ENCODE results near the gene FGG.

Gene FGG

GRCh38 chr4:154612472-154613414, at the start of gene FGG:
FGG (minus strand) TSS chr4:154612656; CDS start chr4:154612609, 47 bp downstream.
- TF ChIP-seq, protein P1, sequence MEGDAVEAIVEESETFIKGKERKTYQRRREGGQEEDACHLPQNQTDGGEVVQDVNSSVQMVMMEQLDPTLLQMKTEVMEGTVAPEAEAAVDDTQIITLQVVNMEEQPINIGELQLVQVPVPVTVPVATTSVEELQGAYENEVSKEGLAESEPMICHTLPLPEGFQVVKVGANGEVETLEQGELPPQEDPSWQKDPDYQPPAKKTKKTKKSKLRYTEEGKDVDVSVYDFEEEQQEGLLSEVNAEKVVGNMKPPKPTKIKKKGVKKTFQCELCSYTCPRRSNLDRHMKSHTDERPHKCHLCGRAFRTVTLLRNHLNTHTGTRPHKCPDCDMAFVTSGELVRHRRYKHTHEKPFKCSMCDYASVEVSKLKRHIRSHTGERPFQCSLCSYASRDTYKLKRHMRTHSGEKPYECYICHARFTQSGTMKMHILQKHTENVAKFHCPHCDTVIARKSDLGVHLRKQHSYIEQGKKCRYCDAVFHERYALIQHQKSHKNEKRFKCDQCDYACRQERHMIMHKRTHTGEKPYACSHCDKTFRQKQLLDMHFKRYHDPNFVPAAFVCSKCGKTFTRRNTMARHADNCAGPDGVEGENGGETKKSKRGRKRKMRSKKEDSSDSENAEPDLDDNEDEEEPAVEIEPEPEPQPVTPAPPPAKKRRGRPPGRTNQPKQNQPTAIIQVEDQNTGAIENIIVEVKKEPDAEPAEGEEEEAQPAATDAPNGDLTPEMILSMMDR (IDR thresholded peaks at IDR 0.05; ENCODE audit: insufficient read depth, low read depth, low read length, missing control alignments), result no peak
- H3K4me3 ChIP-seq (ENCODE audit: low read depth, low read length), result no peak within 1 kb of the TSS
- DNase-seq (ENCODE audit: low read depth), result no peak

GRCh38 chr4:154660052-154660451, 47.6 kb upstream of the FGG start:
- no peak for DNase-seq (ENCODE audit: low read depth)
- TF ChIP-seq, protein P1 (IDR thresholded peaks at IDR 0.05; ENCODE audit: insufficient read depth, low read depth, low read length, missing control alignments), result no peak
- no peak overlapping the region for H3K4me3 ChIP-seq (ENCODE audit: low read depth, low read length)

DNA sequence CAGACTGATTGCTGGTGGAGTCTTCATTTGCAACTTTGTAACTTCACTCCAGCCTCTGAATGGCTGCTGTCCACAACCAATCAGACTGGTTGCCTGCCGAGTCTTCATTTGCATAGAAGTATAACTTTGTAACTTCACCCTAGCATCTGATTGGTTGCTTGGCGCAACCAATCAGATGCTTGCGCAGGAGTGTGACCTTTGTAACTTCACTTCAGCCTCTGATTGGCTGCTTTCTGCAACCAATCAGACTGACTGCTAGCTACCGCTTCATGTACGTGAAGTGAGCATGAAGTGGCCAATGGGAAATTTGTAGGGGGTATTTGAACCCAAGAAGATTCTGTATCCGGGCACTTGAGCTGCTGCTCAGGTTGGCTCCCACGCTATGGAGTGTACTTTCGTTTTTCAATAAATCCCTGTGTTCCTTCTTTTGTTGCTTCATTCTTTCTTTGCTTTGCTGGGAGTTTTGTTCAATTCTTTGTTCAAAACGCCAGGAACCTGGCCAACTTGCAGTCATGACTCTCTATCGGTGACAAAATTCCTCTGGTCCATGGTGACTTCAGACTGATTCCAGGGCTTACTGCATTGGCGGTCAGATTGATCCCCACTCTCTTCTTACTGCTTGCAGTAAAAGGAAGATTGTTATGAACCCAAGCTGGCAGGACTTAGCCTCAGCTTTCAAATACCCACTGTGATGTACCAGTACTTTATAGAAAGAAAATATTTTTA, 46.4 kb upstream of the FGG start:
- no peak for DNase-seq (ENCODE audit: low read depth)
- H3K4me3 ChIP-seq (ENCODE audit: low read depth, low read length), result no peak overlapping the region
- TF ChIP-seq, protein P1 (IDR thresholded peaks at IDR 0.05; ENCODE audit: insufficient read depth, low read depth, low read length, missing control alignments), result no peak

DNA sequence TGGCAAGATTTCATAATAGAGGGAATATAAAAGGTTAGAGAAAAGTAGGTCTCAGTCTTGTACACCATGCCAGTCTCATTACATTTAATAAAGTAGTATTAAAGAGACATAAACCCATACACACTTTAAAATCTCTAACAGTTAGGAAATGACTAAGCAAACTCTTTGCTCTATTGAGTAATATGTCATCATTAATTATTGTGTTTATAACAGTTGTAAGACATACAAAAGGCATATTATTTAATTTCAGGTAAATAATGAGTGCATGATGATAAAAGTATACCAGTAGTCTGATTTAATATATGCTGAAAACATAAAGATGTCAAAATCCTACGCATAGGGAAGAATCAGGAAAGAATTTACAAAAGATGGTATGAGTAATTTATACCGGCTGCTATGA, 31.0 kb upstream of the FGG start:
- H3K4me3 ChIP-seq (ENCODE audit: low read depth, low read length), result no peak overlapping the region

GRCh38 chr4:154642373-154643009, 30.0 kb upstream of the FGG start:
- no peak for DNase-seq (ENCODE audit: low read depth)

More for the DNA sequence above, 31.0 kb upstream of the FGG start:
- TF ChIP-seq, protein P1 (IDR thresholded peaks at IDR 0.05; ENCODE audit: insufficient read depth, low read depth, low read length, missing control alignments), result no peak
- DNase-seq (ENCODE audit: low read depth), result no peak

DNA sequence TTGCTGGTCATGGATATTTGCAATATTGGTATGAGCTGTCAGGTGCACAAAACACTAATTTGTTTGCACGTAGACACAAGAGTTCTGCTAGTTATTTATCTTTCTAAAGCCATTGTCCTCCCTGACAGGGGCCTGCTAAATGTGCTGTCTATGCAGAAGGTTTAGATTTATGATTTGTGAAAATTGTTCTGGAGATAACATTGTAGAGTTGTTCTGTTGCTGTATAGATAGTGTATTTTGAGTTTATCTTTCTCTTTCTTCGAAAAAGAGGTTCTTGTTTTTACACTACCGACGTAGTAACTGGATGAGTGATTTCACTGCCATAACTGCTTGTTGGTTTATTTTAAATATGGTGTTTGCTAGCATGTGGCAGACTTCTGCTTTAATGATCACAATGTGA, 28.5 kb upstream of the FGG start:
- TF ChIP-seq, protein P1 (IDR thresholded peaks at IDR 0.05; ENCODE audit: insufficient read depth, low read depth, low read length, missing control alignments), result no peak
- H3K4me3 ChIP-seq (ENCODE audit: low read depth, low read length), result no peak overlapping the region

More at GRCh38 chr4:154642373-154643009, 30.0 kb upstream of the FGG start:
- TF ChIP-seq, protein P1 (IDR thresholded peaks at IDR 0.05; ENCODE audit: insufficient read depth, low read depth, low read length, missing control alignments), result no peak
- H3K4me3 ChIP-seq (ENCODE audit: low read depth, low read length), result no peak overlapping the region

More for the DNA sequence above, 28.5 kb upstream of the FGG start:
- DNase-seq (ENCODE audit: low read depth), result no peak

All from GM12865 (cell line).